HepG2 (cell line): ENCODE data around the gene RGS19. TPM values are rescaled to one million over a fixed set of nuclear protein-coding genes. Genes with fewer than 3 reads are reported as not detected.

ENCODE experiments used
- AHDC1 ChIP-seq: sonication (generic); formaldehyde crosslinking; IDR thresholded peaks from 2 replicates; pipeline ENCODE4 v1.5.1; 2020; ENCODE audit warnings: mild to moderate bottlenecking, missing genetic modification reagents, borderline replicate concordance
- BRCA1 ChIP-seq: sonication (generic); formaldehyde crosslinking; IDR thresholded peaks from 2 replicates; pipeline ENCODE4 v1.4.0; 2020; ENCODE audit warnings: missing genetic modification reagents
- CEBPG ChIP-seq: IDR thresholded peaks from 2 replicates; pipeline ENCODE4 v1.6.1; 2016
- HINFP ChIP-seq: sonication (generic); formaldehyde crosslinking; IDR thresholded peaks from 2 replicates; pipeline ENCODE4 v1.4.0; 2020; ENCODE audit warnings: low read depth, mild to moderate bottlenecking, missing genetic modification reagents
- HMGXB4 ChIP-seq, 2 experiments: sonication (generic) in 1 of 2; formaldehyde crosslinking in 1 of 2; IDR thresholded peaks; 2 replicates each; pipeline versions ENCODE4 v1.4.0 to v1.6.1; 2018 to 2020; ENCODE audit warnings: missing genetic modification reagents in 2 of 2, borderline replicate concordance in 1 of 2, low read depth in 1 of 2, mild to moderate bottlenecking in 1 of 2, missing biosample characterization in 1 of 2
- HNF4A ChIP-seq: sonication (generic); formaldehyde crosslinking; IDR thresholded peaks from 2 replicates; pipeline ENCODE4 v1.4.0; 2020; ENCODE audit warnings: missing genetic modification reagents
- HOXA5 ChIP-seq: sonication (generic); formaldehyde crosslinking; IDR thresholded peaks from 2 replicates; pipeline ENCODE4 v1.4.0; 2020; ENCODE audit warnings: missing genetic modification reagents
- NR2F1 ChIP-seq, 2 experiments: fragments of 450-650 bp in 1 of 2; formaldehyde crosslinking in 1 of 2; IDR thresholded peaks; 2 replicates each; pipeline versions ENCODE4 v1.5.0 to v1.6.1; 2016 to 2020; ENCODE audit warnings: mild to moderate bottlenecking in 1 of 2, missing compliant biosample characterization in 1 of 2, missing genetic modification reagents in 1 of 2, moderate library complexity in 1 of 2
- PLRG1 ChIP-seq: fragments of 450-650 bp; conservative IDR thresholded peaks from 2 replicates; pipeline ENCODE4 v1.6.1; 2016
- SMYD3 ChIP-seq: sonication (generic); formaldehyde crosslinking; IDR thresholded peaks from 2 replicates; pipeline ENCODE4 v1.8.1; 2023; ENCODE audit warnings: mild to moderate bottlenecking, missing genetic modification reagents
- THAP7 ChIP-seq: sonication (generic); formaldehyde crosslinking; IDR thresholded peaks from 2 replicates; pipeline ENCODE4 v1.8.1; 2023; ENCODE audit warnings: mild to moderate bottlenecking, missing genetic modification reagents
- ZNF33B ChIP-seq: sonication (generic); formaldehyde crosslinking; IDR thresholded peaks from 2 replicates; pipeline ENCODE4 v1.5.1; 2020; ENCODE audit warnings: mild to moderate bottlenecking, missing genetic modification reagents
- ZNF34 ChIP-seq: sonication (generic); formaldehyde crosslinking; IDR thresholded peaks from 2 replicates; pipeline ENCODE4 v1.4.0; 2020; ENCODE audit warnings: mild to moderate bottlenecking, missing genetic modification reagents, borderline replicate concordance
- ZNF343 ChIP-seq: sonication (generic); formaldehyde crosslinking; IDR thresholded peaks from 2 replicates; pipeline ENCODE4 v1.4.0; 2020; ENCODE audit warnings: mild to moderate bottlenecking, missing genetic modification reagents
- ZNF44 ChIP-seq: sonication (generic); formaldehyde crosslinking; IDR thresholded peaks from 2 replicates; pipeline ENCODE4 v1.5.1; 2020; ENCODE audit warnings: mild to moderate bottlenecking, missing genetic modification reagents
- ZNF484 ChIP-seq: sonication (generic); formaldehyde crosslinking; IDR thresholded peaks from 2 replicates; pipeline ENCODE4 v1.5.1; 2020; ENCODE audit warnings: mild to moderate bottlenecking, low read depth, missing genetic modification reagents, borderline replicate concordance
- ZNF562 ChIP-seq: sonication (generic); formaldehyde crosslinking; IDR thresholded peaks from 2 replicates; pipeline ENCODE4 v1.8.0; 2022; ENCODE audit warnings: missing genetic modification reagents, borderline replicate concordance
- ZNF670 ChIP-seq: sonication (generic); formaldehyde crosslinking; IDR thresholded peaks from 2 replicates; pipeline ENCODE4 v1.8.0; 2022; ENCODE audit warnings: mild to moderate bottlenecking, missing genetic modification reagents, borderline replicate concordance
- ZNF790 ChIP-seq: sonication (generic); formaldehyde crosslinking; IDR thresholded peaks from 2 replicates; pipeline ENCODE4 v1.8.0; 2022; ENCODE audit warnings: missing genetic modification reagents, mild to moderate bottlenecking, borderline replicate concordance
- polyA plus RNA-seq, 8 experiments: library from polyadenylated mRNA; depleted of rRNA in 3 of 8; stranded (reverse) in 7 of 8; unstranded in 1 of 8; fragments of >200 nt; fragmentation: Illumina TruSeq in 4 of 8; extraction: Trizol in 4 of 8; gene quantifications; 2 replicates each; pipeline versions ENCODE4 v1.2.1 to v1.2.3, GENCODE V29; 2011 to 2016; ENCODE audit warnings: low read depth in 4 of 8, missing spikeins in 1 of 8, mixed read lengths in 1 of 8; ENCODE audit not compliant: insufficient read depth in 1 of 8
- total RNA-seq, 5 experiments: library from RNA; depleted of rRNA; stranded (reverse); fragments of >200 nt; fragmentation: Illumina TruSeq; extraction: Trizol; gene quantifications; 2 replicates each; pipeline ENCODE4 v1.2.3, GENCODE V29; 2016; ENCODE audit warnings: low read depth in 1 of 5

Gene RGS19
- total and polyA plus RNA-seq, 2 of the 13 experiments (the other 11 are each of a cell fraction or from before 2014, with no cell fraction given) = 10.7 to 11.9 TPM

GRCh38 chr20:64065062-64065973 lies 14.0 kb downstream of the RGS19 start (continued):
- TF ChIP-seq AHDC1 (CRISPR knock-in tag) = no peak
- peak; percentile 40 to 57; a peak in 1 of 4 replicates for TF ChIP-seq HMGXB4 (CRISPR knock-in tag; IDR thresholded peaks at IDR 0.05; ENCODE audit: borderline replicate concordance in 1 of 2, low read depth in 1 of 2)
- peak; percentile 85 for TF ChIP-seq ZNF33B (CRISPR knock-in tag)
- 0 out of 2 replicates have a peak, but pooled peaks have one; percentile 56 for TF ChIP-seq ZNF343
- TF ChIP-seq ZNF44 (CRISPR knock-in tag) = no peak; the same call in 1 of the 2 replicates
- no peak for TF ChIP-seq CEBPG (CRISPR knock-in tag)
- TF ChIP-seq NR2F1 (CRISPR knock-in tag; IDR thresholded peaks at IDR 0.05) = peak; percentile 50 to 73; a peak in 1 of 4 replicates
- peak; percentile 88 for TF ChIP-seq HNF4A (CRISPR knock-in tag)
- no peak for TF ChIP-seq BRCA1
- 0 out of 2 replicates have a peak, but pooled peaks have one; percentile 16 for TF ChIP-seq ZNF484 (CRISPR knock-in tag)
- no peak for TF ChIP-seq THAP7
- peak; percentile 32; the same call in 1 of the 2 replicates for TF ChIP-seq HOXA5 (CRISPR knock-in tag)
- TF ChIP-seq HINFP (CRISPR knock-in tag) = peak; percentile 57; the same call in 1 of the 2 replicates
- TF ChIP-seq PLRG1 = no peak
- no peak for TF ChIP-seq ZNF562 (CRISPR knock-in tag)
- TF ChIP-seq ZNF790 (CRISPR knock-in tag) = no peak; the same call in 1 of the 2 replicates
- 0 out of 2 replicates have a peak, but pooled peaks have one; percentile 34 for TF ChIP-seq SMYD3 (CRISPR knock-in tag)
- TF ChIP-seq ZNF34 (CRISPR knock-in tag) = no peak
- no peak for TF ChIP-seq ZNF670
